GM18507 (cell line): ENCODE data around the gene FLNC.
A peak's percentile ranks its signal among the peaks of the same experiment; 100 is the strongest.

Experiments used
- DNase-seq: peaks from one replicate; pipeline ENCODE4 v3.0.0; 2011; ENCODE audit warnings: low read depth; ENCODE audit not compliant: insufficient read length; ENCODE audit errors: extremely low spot score
- FAIRE-seq: peaks from 2 replicates; lab custom pipeline; 2011; peaks lifted over from hg19 to GRCh38; lab: Jason Lieb, UNC

FLNC gene

DNA sequence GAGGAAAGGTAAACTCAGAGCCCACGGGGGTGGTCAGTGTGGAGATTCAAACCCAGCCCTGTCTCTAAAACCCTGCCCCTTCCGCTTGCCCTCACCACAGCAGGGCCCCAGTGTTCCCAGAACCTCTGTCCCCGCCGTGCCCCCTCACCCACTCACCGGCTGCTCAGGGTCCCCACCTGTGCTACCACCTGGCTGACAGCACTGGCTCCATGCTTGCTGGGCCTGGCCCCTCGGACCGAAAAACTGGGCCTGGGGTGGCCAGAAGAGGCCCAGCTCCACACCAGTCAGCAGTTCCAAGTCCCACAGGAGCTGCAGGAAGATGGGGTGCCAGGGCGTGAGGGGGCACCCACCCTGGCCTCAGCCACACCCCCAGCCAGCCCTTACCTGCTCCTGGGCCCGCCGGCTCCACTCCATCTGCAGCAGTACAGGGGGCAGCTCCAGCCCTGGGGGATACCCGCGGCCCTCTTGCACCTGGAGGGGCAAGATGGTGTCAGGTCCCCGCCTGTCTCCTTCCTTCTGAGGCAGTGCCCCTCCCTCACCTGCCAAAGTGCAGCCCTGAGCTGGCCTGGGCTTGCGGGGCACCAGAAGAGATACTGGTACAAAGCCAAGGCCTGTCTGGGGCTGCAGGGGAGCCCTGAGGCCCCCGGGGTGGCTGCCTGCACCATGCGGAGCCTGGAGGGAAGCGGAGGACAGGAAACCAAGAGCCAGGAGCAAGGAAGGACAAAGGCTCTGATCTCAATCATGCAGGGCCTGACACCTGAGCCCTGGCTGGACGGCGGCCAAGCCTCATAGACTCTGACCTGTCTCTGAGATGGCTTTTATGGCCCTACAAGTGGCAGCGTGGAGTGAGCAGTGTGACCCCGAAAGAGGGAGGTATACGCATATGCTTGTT lies 44.2 kb downstream of the FLNC start:
- DNase-seq (no peak), FAIRE-seq (no peak)

DNA sequence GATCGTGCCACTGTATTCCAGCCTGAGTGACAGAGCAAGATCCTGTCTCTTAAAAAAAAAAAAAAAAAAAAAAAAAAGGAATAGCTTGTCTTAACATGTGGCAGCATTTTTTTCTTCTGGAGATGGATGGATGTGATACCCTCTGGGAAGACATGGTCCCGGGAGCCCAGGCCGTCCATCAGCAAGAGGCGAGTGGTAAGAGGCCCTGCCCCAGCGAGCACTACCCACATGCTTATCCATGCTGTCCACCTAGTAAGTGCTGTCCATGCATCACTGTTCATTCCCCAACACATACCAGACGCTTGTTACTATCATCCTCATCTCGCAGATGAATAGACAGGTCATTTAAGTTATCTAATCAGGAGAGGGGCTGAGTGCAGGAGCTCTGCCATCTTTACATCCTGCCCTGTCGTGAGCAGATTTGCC lies 45.3 kb downstream of the FLNC start:
- FAIRE-seq (no peak), DNase-seq (no peak)

DNA sequence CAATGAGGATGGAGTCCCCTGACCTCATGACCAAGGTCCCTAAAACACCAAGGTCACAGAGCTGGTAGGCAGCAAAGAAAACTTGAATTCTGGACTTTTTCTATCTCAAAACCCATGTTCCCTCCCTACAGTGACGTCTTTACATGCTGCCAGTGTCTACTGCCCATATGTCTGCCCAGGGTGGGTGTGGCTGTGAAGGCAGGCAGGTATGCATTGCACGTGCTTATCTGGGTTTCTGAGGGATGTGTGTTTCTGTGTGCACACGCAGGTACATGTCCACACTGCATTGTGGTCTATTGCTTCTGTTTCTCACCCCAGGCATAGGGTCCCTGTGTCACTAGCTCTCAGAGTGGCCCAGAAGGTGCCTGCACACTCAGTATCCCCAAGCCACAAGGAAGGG lies 45.9 kb downstream of the FLNC start:
- no peak for FAIRE-seq

DNA sequence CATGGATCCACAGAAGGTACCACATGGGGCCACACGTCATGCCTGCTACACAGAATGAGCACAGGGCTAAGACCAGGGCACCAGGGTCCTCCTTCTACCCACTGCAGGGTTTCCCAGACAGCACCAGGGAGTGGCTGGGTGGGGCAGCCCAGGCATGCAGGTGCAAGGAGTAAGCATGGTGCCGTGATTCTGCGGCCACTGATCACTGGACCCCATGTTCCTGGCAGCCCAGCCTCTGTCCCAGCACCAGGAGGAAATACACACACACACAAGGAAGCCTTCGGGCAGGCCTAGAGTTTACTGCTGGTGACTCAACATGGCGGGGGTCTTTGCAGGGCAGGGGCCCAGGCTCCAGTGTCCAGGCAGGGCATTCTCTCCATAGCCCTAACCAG lies 46.4 kb downstream of the FLNC start:
- DNase-seq (no peak), FAIRE-seq (no peak)

More for the DNA sequence above, 45.9 kb downstream of the FLNC start:
- DNase-seq, result no peak

DNA sequence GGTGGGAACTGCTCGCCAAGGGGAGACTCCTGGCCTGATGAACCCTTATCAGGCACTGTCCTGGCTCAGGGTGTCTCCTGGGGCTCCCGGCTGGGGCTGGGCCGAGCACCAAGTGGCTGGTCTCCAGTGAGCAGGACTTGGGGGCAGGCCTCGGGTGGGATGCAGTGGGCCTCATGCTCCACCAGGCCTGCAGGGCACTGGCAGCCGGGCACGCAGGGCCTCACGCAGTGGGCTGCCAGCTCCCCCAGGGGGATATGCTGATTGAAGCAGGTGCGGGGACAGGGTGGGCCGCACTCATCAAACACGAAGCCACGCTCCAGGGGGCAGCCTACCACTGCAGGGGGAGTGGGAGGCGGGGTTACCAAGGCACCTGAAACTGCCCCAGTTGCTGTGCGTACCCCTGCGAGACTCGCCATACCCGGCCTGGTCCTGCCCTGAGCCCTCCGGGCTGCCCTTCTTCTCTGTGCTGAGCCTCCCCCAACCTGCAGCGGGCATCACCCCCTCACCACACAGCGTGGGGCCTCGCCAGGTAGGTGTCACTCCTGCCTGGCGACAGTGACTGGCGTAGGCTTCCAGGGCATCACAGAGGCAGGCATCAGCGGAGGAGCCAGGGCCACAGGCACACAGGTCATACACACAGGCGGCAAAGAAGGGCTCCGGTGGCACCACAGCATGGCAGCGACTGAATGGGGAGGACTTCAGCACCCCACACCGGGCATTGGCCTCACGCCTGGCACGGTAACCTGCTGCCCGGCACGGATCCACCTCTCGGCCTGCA lies 47.0 kb downstream of the FLNC start:
- DNase-seq, result no peak

DNA sequence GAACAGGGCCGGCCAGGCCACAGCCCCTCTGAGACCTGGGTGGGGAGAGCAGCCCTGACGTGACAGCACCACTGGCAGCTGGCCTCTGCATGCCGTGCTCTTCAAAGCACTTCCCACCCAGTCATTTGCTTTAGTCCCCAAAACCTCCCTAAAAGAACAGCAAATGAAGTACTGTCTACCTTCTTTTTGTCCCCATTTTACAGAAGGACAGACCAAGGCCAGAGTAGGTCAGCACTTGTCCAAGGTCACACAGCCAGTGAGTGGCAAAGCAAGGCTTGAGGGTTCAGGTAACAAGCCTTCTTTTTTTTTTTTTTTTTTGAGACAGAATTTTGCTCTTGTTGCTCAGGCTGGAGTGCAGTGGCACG lies 47.5 kb downstream of the FLNC start:
- no peak for DNase-seq
- no peak for FAIRE-seq

More for the DNA sequence above, 47.0 kb downstream of the FLNC start:
- no peak for FAIRE-seq

DNA sequence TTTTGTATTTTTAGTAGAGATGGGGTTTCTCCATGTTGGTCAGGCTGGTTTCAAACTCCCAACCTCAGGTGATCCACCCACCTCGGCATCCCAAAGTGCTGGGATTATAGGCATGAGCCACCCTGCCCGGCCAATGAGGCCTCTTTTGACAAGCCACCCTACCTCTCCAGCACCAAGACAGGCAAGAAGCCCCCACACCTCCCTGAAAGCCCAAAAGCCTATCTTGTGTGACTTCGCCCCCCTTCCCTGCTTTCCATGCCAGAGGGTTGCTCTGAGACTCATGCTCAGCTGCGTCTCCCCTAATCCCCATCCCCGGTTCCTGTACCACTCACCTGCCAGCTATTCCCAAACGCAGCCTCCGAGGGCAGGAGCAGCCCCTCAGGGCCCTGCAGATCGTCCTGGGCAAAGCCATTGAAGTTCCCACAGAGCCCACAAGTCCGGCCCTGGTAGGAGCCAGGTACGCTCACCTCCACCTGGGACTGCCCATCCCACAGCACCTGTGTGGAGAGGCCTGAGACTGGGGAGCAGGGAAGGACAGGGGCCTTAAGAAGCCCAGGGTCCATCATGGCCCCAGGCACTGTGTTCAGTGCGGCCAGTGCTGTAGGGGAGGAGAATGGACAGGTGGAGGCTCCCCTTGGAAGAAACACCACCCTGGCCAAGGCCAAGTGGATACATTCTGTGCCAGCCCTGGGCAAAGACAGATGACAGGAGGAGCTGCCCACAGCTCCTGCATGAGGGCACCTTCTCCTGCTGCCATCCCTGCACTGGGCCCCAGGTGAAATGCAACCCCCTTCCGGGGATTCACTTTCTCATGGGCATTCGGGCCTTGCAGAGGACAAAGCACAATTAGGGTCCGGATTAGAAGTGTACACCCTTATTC lies 48.3 kb downstream of the FLNC start:
- DNase-seq, result no peak
- FAIRE-seq, result no peak

DNA sequence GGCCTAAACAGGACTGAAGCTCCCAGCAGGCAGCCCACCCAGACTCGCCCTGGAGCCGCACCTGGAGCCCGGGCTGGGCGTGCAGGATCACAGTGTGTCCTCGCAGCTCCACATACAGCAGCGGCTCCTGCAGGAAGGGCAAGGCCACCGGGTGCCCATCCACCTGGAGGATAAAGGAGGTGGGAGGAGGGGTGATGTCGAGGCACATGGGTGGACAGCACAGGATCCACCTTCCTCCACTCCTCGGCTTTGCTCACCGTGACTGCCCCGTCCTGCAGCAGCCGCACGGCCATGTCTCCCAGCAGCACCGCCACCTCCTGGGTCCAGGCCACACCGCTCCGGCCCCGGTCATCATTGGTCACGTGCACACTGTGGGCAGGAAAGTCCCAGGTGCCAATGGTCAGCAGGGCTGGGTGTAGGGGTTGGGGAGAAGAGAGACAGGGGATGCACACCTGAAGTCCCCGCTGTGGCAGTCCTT lies 49.3 kb downstream of the FLNC start:
- no peak for FAIRE-seq

DNA sequence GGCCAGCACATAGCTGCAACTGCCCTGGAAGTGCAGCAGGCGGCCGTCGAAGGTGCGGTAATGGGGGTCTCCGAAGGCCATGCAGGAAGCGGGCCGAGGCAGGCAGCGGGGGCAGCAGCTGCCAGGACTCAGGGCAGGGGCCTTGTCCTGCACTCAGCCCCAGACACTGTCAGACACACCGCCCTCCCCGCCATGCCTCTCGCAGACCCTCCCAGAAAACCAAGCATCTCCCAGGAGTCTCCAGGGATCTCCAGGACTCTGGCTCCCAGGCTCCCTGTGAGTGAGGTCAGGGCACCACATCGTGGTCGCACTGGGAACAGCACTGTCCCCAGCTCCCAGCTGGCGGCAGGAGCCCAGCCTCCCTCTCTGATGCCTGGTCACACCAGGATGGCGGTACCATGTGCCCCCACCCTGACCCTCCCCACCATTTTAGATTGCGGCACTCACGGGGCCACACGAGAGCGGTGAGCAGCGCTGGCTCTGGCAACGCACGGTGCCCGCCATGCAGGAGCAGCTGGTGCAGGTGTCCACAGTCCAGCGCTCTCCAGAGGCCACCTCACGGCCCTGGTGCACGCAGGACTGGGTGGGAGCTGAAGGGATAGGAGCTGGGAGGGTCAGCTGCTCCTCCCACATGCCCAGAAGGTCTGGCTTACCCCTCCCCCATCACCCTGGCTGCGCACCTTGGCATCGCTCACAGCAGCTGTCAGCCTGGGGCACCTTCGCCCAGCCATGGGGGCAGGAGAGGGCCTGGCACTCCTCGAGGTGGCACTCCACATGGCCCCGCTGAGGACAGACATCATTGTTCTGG lies 49.9 kb downstream of the FLNC start:
- FAIRE-seq, result no peak
- no peak for DNase-seq

More for the DNA sequence above, 49.3 kb downstream of the FLNC start:
- DNase-seq, result no peak

DNA sequence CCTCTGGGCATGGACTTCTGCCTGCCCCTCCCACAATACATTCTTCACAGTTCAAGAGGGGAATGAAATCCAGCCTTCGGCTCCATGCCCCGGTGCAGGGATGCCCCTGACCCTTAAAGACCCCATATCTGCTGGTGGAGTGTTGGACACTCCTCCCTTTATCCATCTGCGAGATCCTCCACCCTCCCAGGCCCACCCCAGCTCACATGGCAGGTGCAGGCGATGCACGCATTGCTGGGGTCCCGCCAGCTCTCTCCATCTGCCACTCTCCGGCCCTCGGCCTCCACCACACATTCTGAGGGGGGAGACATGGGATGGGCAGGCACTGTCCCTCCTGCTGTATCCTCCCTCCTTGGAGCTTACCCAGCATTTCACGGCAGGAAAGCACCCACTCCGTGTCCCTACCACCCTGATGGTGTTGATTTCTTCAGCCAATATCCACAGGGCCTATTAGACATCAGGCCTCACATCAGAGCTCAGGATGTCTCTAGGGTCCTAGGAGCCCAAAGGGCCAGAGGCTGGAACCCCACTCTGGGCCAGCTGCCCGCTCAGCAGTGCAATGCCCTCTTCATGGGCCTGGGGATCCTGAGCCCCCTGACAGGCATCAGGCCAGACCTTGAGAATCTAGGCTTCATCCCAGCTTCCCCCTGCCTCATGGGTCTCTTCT lies 50.7 kb downstream of the FLNC start:
- DNase-seq, result no peak
- no peak for FAIRE-seq

DNA sequence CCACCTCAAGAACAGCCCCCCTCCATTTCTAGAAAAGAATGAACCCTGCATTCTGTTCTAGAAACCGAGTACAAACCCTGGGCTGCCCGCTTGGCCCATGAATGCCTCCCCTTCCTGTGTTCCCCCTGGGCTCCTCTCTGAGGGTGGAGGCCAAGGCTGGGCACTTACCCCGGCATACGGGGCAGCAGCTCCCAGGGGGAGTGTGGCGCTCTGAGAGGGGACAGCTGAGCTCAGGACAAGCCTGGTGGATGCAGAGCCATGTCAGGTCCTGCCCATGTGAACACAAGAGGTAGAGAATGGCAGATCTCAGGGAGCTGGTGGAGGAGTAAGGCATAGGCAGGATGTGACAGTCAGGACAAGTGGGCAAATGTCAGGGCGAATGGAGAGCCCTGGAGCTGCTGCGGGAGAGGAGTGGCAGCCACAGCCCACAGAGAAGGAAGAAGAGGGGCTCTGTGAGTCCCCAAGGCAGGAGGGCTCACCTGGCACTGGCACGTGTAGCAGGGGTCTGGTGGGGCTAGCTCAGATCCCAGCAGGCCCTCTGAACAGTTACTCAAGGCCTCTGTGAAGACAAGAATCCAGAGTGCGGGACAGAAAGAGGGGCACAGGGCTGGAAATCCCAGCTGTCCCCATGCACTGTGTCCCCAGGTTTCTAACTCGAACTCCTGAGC lies 51.4 kb downstream of the FLNC start:
- FAIRE-seq (no peak), DNase-seq (no peak)

DNA sequence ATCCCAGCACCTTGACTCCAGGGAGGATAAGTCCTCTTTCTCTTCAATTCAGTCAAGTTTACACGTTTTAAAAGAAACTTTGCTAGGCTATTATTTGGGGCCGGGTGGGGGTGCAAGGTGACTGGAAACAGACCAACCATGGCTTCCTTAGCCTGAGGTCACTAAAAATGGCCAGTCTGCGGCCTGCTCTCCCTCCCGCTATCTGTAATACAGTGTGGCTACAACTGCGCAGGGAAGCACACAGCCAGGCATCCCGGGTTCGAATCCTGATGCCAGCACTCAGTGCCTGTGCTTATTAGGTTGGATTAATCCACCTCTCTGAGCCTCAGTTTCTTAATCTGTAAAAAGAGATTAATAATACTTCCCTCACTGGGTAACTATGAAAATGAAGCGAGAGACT lies 51.9 kb downstream of the FLNC start:
- DNase-seq (no peak), FAIRE-seq (no peak)

DNA sequence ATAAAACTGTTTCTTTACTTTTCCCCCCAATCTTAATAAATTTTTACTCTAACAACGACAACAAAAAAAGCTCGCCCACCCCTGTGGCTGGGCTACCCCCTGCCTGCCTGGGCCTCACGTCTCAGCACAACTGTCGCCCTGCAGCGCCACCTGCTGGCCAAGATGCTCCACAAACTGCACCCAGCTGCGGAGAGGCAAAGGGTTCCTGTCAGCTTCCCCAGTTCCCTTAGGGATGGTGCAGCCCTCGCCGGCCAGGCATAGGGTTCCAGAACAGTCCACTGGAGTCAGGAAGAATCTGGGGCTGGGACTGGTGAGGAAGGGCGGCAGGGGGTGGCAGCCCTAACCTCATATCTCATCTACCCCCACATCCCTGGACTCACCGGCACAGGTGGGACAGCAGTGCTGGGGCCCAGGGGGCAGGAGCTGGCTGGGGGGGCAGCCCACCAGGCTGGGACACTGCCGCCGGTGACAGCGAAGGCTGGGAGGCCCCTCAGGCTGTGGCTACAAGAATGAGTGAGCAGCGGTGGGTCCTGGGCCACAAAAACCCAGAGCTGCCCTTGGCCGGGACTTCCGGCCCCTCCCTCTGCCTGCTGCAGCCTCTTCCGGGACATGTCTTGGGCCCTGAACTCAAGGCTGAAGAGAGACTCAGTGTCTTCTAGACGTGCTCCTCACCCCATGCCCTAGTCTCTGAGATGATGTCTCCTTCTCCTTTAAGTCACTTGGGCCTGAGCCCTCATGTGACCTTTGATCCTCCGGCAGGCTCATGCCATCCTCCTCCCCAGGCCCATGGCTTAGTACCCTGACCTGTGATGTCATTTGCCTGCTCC lies 53.6 kb downstream of the FLNC start:
- DNase-seq (peak; percentile 88), FAIRE-seq (peak; percentile 84)

DNA sequence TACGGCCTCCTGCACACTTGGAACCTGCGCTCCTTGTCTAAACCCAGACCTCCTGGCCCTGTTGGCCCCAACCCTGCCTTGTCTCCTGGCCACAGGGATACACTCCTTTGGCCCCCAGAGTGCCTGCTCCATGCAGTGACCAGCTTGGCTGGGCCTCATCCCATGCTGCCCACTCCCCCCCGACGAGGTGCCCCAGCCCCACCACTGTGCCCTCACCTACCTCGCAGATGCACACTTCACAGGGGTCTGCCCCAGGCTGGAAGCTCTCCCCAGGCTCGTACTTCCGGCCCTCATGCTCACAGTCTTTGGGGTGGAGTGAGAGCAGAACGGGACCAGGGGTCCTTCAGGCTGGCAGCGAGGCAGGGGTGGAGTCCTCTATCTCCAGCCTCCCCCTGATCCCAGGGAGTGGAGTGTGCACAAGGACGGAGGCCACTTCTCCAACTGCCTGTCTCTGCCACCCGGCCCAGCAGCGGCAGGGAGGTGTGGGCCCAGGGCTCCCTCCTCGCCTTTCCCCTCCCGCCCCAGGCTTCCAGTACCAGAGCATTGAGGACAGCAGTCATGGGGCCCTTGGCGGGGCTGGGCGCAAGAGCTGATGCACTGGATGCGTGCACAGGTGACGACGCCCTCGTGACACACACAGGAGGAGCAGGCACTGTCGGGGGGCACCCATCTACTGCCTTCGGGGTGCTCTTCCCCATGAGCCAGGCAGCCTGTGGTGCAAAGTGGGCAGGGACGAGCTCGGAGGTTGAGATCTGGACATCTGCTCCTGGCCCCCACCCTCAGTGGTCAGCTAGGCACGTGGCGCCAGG lies 54.6 kb downstream of the FLNC start:
- DNase-seq (no peak), FAIRE-seq (no peak)

DNA sequence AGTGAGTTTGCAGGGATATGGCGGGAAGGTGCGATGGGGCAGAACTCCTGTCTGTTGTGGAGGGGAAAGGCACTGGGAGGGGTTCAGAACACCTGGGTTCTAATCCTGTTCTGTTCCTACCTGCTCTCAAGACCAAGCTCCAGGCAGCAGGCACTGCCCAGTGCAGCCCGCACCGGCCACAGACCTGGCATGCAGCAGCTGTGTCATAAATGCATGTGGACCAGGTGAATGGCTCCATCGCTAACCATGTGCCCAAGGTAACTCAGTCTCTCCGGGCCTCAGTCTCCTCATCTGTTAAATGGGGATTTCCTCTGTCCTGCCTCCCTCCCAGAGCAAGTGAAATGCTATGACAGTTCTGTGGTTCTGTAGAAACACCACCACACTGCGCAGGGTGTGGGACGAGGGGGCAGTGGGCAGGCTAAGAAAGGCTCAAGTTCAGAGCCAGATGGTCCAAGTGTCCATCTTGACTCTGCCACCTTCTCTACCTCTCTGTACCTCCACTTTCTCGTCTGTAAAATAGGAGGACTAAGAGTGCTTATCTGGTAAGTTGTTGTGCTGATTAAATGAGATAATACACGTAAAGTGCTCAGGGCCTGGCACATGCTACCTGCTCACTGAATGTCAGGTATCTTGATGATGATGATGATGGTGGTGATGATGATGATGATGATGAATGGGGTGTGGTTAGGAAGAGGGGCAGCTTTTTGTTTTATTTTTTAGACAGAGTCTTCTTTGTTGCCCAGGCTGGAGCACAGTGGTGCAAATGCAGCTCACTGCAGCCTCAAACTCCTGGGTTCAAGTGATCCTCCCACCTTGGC lies 55.4 kb downstream of the FLNC start:
- FAIRE-seq (no peak), DNase-seq (no peak)
